Activated CD4-positive, alpha-beta T cell treated with anti-CD3 and anti-CD28 coated beads, Interleukin-2, amount 50 U/mL, for 1 hour (primary cell): Measurements from ENCODE around the gene TTLL11.

Experiments
- DNase-seq: peaks from one replicate; pipeline ENCODE4 v3.0.0-alpha.2; 2020

The TTLL11 gene

DNA sequence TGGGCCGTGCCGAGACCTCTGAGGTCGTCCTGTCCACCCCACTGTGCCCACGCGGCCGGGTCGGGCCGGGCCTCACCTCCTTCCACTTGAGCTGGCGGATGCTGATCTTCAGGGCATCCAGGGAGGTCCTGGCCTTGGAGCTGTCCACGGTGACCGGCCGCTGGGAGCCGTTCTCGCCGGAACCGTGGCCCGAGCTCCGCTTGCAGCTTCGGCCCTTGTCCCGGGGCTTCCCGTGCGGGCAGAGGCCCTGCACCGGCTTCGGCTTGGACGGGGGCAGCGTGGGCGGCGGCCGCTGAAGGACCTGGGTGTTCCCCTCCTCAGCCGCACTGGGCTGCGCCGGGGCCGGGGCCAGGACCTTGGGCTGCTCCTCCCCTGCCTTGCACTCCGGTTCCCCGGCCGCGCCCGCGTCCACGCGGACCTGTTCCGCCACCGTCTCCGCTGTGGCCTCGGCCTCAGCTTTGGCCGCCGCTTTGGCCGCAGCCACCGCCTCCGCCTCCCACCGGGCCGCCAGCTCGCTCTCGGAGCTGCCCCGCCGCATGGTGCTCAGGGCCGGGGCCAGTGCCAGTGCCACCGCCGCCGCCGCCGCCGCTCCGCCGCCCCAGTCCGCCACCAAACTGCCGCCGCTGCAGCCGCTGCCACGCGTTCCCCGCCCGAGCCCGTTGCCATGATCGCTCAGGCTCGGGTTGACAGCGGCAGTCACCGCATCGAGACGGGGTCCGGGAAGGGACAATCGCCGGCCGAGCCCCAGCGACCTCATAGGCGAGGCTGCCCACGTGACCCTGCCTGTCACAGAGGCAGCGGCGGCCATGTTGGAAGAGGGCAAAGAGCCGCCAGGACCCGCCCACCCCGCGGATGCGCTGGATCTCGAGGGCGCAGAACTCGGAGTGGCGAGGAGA is at the start of gene TTLL11:
Gene TTLL11, minus strand, starts transcription at position 698 of the 896 bp plus-strand sequence. Its CDS starts 160 bp downstream, at position 538.
- DNase-seq, result peak; percentile 97

DNA sequence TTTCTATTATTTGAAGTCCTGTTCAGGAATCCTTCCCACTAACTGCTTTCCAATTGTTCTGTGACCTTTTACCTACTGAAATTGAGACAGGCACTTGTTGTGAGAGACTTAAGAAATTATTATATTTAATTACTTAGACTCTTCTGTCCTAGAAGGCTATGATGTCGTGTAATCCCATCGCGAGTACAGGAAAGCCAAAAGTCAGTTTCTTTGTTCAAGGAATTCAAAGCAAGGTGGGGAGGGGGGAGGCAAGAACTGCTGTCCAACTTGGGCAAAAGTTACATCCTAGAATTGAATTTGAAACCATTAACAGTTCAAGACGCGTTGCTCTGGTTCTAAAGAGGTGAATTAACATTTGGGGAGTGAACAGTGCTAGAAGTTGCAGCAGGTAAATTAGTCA is 48.6 kb upstream of the TTLL11 start:
- no peak for DNase-seq

- no peak for DNase-seq
Observed at GRCh38 chr9:122140368-122141193, 47.5 kb upstream of the TTLL11 start.

GRCh38 chr9:122138560-122139268 is 45.6 kb upstream of the TTLL11 start:
- no peak for DNase-seq

DNA sequence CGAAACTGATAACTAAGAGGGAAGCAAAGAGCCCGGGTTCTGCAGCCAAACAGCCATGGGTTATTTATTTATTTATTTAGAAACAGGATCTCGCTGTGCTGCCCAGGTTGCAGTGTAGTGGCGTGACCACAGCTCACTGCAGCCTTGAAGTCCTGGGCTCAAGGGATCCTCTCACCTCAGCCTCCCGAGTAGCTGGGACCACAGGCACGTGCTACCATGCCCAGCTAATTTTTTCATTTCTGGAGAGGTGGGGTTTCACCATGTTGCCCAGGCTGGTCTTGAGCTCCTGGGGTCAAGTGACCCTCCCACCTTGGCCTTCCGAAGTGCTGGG is 42.4 kb upstream of the TTLL11 start:
- no peak for DNase-seq

DNA sequence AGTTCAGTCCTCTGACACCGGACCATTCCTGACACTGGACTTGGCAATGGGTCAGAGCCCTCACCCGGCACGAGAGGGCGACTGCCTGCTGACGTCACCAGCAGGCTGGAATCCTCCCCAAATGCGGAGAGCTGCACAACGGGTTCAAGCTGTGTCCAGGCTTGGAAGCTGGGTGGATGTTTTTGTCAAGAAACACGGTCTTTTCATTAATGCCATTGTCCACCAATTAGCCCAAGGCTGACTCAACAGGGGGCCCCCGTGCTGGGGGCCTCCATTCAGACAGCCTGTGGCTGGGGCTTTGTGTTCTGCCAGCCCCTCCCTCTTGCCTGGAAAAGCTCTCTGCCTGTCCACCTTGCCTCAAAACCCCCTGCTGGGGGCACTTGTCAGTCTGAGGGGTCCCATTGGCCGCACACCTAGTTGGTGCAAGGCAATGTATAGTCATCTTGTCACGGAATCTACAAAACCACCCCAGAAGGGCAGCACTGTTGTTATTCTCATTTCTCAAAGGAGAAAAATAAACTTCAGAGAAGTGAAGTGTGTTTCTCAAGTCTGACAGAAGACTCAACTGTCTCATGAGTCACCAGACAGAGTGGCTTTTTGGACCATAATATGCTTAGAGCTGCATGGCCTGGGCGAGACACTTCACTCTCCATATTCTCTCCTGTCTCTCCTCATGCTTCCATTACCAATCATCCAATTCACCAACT is 41.9 kb upstream of the TTLL11 start:
- no peak for DNase-seq

- no peak for DNase-seq
Observed at GRCh38 chr9:122133984-122134535, 41.0 kb upstream of the TTLL11 start.

DNA sequence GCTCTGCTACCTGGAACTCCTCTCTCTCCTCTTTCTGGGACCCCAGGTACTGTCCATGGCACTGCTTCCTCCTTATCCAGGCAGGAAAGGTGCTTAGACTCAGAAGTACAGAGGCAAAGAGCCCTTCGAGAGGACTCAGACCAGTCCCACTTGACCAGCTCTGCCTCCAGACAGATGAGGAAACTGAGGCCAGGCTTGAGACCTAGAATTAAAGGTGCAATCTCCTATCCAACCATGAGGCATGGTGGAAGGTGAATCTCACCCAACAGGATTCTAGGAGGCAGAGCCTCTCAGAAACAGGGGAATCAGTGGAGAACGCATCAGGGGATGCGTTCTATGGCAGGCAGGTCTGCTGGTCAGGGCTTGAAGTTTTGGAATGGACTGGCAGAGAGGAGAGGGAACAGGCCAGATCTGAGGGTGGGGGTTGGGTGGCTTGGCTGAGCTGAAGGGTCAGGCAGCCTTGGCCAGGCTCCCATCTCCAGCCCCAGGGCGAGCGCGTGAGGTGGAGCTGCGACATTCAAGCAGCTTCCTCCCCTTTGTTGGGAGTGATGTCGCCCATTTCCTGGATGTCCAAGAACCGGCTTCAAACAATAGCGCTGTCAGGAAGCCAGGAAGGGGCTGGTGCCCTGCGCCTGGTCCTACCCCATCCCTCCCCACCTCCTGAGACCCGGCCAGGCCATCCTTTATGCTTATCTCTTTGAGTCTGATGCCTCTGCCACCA is 40.3 kb upstream of the TTLL11 start:
- no peak for DNase-seq

DNA sequence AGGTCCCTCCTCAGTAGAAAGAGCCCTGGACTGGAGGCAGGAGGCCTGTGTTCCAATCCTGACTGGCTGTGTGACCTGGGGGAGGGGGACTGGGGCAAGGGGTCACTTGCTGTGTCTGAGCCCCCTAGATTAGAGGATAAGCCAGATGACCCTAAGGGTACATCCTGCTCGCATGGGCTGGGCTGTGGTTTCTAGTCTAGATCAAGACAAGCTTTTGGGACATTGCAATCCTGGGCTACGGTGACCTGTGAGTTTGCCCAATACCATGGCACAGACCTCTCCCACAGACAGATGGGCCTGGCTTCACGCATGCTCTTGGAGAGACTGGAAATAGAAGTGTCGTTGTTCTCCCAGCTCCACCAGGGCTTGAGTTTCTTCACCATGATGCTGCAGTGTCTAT is 39.4 kb upstream of the TTLL11 start:
- DNase-seq, result no peak

DNA sequence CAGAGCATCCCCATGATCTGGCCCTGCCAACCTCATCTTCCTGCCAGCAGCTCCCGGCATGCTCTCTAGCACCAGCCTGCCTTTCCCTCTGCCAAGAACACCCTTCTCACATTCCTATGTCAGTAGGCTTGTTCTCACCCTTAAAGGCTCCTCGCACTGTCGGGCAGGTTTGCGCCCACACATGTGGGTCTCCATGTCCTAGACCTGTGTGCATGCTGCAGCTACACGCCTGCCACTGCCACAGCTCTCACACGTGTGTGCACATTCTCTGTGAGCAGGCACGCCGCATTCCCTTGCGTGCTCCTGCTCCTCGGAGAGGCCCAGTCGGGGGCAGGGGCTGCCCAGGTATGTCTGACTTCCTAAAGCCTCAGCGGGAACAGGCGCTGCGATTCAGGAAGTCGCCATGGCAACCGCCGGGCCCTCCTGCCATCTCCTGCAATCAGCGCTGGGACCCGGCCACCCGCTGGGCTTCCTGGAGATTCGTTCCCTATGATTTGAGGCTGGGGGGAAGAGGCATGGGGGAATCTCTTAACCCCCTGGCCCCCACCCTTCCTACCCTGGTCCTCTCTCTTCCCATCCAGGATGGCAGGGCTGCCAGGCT is 38.4 kb upstream of the TTLL11 start:
- DNase-seq, result no peak

- DNase-seq, result no peak
Observed at GRCh38 chr9:122130837-122131236, 37.7 kb upstream of the TTLL11 start.

DNA sequence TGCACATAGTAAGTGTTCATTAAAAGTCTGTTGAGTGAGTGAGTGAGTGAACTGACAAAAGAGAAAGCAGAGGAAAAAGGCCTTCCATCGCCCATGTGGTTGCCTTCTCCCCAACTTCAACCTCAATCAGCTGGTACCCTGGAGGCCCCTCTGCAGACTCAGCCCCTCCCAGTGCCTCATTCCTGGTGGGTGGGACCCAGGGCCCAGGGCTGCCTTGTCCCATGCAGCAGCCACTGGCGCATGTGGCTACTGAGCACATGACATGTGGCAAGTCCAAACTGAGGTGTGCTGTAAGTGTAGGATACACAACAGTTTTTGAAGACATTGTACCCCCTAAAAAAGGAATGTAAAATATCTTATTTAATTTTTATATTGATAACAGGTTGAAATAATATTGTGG is 36.9 kb upstream of the TTLL11 start:
- DNase-seq, result no peak

DNA sequence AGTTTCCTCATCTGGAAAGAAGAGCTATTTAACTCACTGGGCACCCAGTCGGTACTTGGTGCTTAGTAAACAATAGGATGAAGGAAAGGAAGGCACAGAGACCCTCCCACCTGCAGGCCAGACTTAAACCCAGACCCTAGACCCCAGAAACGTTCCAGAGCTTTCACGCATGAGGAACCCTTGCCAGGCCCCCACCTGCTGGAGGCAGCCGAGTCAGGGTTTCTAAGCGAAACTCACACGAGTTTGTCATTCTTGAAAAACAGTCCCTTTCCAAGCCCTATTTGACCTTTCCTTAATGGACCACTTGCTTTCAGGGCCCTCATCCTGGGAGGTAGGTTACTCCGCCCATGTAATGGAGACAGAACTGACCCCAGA is 35.8 kb upstream of the TTLL11 start:
- no peak for DNase-seq

DNA sequence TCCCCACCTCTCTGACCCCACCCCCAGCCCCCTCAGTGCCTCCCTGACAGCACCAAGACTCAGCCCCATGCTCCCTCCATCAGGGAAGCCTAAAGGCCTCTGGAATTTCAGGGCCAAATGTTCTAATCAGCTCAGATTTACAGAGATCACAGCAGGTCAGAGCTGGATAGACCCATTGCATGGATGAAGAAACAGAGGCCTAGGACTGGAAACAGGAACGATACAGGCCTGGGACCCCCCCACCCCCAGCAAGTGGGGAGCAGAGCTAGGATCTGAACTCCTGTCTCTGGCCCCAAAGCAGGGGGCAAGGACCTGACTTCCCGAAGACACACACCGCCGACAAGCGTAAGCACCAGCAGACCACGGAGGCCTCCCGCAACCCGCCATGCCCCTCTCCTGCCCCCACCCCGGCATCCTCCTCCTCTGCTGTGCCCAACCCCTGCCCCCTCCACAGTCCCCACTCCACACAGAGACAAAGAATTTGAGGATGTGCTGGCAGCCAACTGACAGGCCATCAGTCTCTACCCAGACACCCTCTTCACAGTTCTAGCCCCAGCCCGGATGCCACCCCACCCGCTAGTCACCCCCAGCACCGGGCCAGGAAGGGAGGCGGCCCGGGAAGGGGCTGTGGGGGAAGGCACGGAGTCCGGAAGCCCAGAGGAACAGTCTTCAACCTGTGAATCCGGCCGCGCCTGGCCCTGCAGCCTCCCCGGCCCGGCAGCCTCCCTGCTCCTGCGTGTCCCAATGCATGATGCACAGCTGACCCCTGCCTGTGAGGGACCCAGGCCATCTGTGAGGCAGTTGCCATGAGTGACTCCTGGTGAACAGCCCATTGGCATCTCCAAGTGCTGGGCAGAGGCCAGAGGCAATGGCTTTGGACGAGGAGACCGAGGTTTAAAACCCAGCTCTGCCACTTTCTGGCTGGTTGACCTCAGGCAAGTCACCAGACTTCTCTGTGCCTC is 35.2 kb upstream of the TTLL11 start:
- no peak for DNase-seq

- DNase-seq, result no peak
Observed at GRCh38 chr9:122127396-122127798, 34.3 kb upstream of the TTLL11 start.

- no peak for DNase-seq
Observed at GRCh38 chr9:122126331-122127261, 33.5 kb upstream of the TTLL11 start.

DNA sequence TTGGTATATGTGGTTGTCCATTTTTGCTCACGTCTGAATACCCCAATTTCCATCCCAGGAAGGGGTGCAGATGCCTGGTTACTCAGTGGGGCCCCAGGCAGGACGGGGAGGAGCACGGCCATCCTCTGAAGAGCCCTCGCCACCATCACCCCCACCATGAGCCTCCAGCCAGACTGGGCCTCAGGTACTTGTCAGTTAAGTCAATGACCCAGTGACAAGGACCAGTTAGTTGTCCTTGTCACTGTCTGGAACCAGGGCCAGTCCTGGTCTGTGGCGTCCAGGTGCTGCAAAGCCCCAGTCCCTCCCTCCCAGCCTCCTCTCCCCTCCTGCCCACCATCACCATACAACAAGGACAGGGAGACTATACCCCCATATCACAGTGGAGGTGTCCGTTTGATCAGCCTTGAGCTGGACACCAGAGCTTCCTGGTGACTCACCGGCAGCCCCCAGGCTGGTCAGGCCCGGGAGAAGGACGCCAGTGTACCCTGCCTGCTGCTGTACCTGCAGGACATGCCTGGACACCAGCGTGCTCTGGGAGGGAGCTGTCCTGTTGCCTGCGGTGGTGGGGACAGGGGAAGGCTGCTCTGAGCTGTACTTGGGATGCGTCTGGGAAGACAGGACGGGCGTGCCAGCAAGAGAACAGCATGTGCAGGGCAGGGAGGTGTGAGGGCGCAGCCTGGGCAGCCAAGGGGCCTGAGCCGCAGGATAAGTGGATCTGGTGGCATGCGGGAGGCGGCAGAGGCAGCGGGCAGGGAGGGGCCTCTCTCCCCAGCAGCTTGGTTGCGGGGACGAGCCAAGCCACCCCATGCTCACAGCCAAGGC is 32.6 kb upstream of the TTLL11 start:
- DNase-seq, result no peak

GRCh38 chr9:122125158-122125508 is 32.0 kb upstream of the TTLL11 start:
- DNase-seq, result peak; percentile 77
